ENCODE data around the gene FBXO2. TPM values are rescaled to one million over a fixed set of nuclear protein-coding genes. Genes with fewer than 3 reads are reported as not detected.

Gene FBXO2
- total RNA-seq, 4 donors from 2014 or later, result 0.82 to 3.7 TPM; not detected in 2

DNA sequence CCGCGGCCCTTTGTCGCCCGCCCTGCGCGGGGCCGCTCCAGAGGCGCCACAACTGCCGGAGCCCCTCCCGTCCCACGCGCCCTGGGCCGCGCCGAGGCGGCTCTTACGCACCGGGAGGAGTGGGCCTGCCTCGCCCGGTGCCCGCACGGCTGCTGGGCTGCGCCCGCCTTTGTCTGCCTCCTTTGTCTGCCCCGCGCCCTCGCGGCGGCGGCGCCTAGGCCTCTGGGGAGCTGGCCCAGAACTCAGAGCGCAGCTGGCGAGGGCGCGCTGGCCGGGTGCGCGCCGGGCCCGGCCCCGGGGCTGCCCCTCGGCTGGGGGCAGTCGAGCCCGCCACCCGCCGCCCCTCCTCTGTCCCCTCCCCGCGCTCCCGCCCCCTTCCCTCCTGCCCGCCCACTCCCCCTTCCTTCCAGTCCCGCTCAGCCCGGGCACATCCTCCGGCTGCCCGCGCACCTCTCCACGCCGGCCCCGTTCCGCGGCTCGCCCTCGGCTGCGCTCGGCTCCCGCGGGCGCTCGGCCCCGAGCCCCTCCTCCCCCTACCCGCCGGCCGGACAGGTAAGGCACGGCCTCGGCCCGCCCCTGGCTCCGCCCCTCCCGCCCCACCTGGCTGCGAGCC lies 37.2 kb upstream of the FBXO2 start, which contains the start of gene DRAXIN:
DRAXIN (plus strand) TSS at position 409 of the 613 bp plus-strand sequence. CDS start 14,549 bp downstream, outside the sequence.
- Histone ChIP-seq H3K4me3 (peak within 1 kb of the TSS in 2 of 4 donors; percentile 12 to 39), H3K27me3 (peaks cover 78% of the 10 kb centered on the region), H3K27ac (no peak within 1 kb of the TSS), H3K36me3 (no peaks in the 10 kb centered on the region), H3K4me1 (peaks cover 4 to 21% (median 17%) of the 10 kb centered on the region in 4 donors), H3K9me3 (no peaks in the 10 kb centered on the region)
- intact Hi-C loops (cut with DNase I; ENCODE audit: low total_unique reads) (no loop called here), in situ Hi-C loops (cut with MboI; ENCODE audit: low pct_ligation_motif_present in 1 of 4, low pct_unique_long_range_greater_than_20kb in 1 of 4, low sequenced_read_pairs in 3 of 4) (no loop called here)
- WGBS, 2 donors (ENCODE audit: low coverage in 1 of 2), result 1% methylated on average over 21 of the region's 78 CpGs; no CpG with 5 or more reads in 1 of the 2 donors
- DNase-seq, result no peak
- TF ChIP-seq EP300 (IDR thresholded peaks at IDR 0.05; ENCODE audit: low read depth), result no peak
- no peak for TF ChIP-seq POLR2AphosphoS5 (IDR thresholded peaks at IDR 0.05)
- no peak for TF ChIP-seq POLR2A (IDR thresholded peaks at IDR 0.05)
- TF ChIP-seq, protein P1, sequence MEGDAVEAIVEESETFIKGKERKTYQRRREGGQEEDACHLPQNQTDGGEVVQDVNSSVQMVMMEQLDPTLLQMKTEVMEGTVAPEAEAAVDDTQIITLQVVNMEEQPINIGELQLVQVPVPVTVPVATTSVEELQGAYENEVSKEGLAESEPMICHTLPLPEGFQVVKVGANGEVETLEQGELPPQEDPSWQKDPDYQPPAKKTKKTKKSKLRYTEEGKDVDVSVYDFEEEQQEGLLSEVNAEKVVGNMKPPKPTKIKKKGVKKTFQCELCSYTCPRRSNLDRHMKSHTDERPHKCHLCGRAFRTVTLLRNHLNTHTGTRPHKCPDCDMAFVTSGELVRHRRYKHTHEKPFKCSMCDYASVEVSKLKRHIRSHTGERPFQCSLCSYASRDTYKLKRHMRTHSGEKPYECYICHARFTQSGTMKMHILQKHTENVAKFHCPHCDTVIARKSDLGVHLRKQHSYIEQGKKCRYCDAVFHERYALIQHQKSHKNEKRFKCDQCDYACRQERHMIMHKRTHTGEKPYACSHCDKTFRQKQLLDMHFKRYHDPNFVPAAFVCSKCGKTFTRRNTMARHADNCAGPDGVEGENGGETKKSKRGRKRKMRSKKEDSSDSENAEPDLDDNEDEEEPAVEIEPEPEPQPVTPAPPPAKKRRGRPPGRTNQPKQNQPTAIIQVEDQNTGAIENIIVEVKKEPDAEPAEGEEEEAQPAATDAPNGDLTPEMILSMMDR (IDR thresholded peaks at IDR 0.05), result no peak

DNA sequence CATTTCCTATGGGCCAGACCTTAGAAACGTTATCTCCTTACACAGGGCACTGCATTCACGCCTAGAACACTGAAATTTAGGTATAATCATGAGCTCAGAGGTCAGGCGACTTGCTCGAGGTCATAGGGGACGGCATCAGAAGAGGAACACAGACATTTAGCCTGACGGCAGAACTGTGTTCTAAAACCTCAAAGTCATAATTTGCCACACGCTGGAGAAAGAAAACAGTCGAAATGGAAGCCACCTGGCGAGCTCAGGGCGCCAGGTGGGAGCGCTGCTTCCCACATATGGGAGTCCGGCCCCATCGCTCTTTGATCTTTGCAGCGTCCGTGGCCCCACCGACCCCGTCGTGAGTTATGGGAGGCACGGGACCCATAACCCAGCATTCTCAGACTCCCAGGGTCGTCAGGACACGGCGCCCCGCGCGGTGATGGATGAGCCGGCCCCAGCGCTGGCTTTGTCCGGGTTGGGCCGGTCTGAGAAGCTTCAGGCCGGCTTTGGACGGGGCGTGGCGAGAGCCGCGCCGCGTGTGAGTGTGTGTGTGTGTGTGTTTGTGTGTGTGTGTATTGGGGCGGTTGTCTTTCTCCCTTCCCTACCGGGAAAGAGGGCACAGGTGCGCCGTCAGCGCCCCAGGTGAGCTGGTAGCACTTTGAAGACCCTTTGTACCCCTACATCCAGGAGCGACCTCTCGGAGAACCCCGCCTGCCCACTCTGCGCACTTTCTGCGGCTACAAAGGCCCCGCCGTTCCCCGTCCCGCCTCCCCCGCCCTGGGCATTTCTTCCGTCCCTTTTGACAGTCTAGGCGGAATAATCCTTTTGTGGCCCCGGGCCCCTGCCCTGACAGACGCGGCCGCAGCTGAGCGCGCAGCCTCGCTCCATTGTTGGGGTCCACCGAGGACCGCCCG lies 36.4 kb upstream of the FBXO2 start:
- H3K27me3 ChIP-seq, result peaks cover 85% of the 10 kb centered on the region

DNA sequence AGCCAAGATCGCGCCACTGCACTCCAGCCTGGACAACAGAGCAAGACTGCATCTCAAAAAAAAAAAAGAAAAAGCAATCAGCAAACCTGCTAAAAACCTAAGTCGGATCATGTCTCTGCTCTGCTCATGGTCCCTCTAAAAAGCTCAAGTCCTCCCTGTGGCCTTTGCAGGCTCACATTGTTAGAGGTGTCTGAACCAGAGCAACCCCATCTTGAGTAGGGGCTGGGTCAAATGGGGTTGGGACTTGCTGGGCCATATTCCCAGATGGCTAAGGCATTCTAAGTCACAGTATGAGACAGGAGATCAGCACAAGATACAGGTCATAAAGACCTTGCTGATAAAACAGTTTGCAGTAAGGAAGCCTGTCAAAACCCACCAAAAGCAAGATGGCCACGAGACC lies 34.3 kb upstream of the FBXO2 start:
- H3K27me3 ChIP-seq, result peaks cover 69% of the 10 kb centered on the region
- WGBS, 2 donors (ENCODE audit: low coverage in 1 of 2), result 88 to 89% methylated on average over 3 to 4 of the region's 4 CpGs
- in situ Hi-C loops (cut with MboI; ENCODE audit: low pct_ligation_motif_present in 1 of 4, low pct_unique_long_range_greater_than_20kb in 1 of 4, low sequenced_read_pairs in 3 of 4), result no loop called here
- H3K27ac ChIP-seq, result no peak overlapping the region
- H3K36me3 ChIP-seq, result no peaks in the 10 kb centered on the region
- peaks cover 4 to 21% (median 17%) of the 10 kb centered on the region in 4 donors for H3K4me1 ChIP-seq
- H3K4me3 ChIP-seq, result no peak overlapping the region
- TF ChIP-seq POLR2A (IDR thresholded peaks at IDR 0.05), result no peak
- TF ChIP-seq EP300 (IDR thresholded peaks at IDR 0.05; ENCODE audit: low read depth), result no peak
- no peak for TF ChIP-seq POLR2AphosphoS5 (IDR thresholded peaks at IDR 0.05)
- TF ChIP-seq, protein P1 (IDR thresholded peaks at IDR 0.05), result no peak
- intact Hi-C loops (cut with DNase I; ENCODE audit: low total_unique reads), result no loop called here
- no peak for DNase-seq
- no peaks in the 10 kb centered on the region for H3K9me3 ChIP-seq

More for the DNA sequence above, 36.4 kb upstream of the FBXO2 start:
- DNase-seq, result no peak
- in situ Hi-C loops (cut with MboI; ENCODE audit: low pct_ligation_motif_present in 1 of 4, low pct_unique_long_range_greater_than_20kb in 1 of 4, low sequenced_read_pairs in 3 of 4) (no loop called here), intact Hi-C loops (cut with DNase I; ENCODE audit: low total_unique reads) (no loop called here)
- TF ChIP-seq POLR2A (IDR thresholded peaks at IDR 0.05) (no peak), EP300 (IDR thresholded peaks at IDR 0.05; ENCODE audit: low read depth) (no peak), POLR2AphosphoS5 (IDR thresholded peaks at IDR 0.05) (no peak)
- TF ChIP-seq, protein P1 (IDR thresholded peaks at IDR 0.05), result no peak
- Histone ChIP-seq H3K4me3 (peak overlapping the region in 2 of 4 donors; percentile 12 to 39), H3K36me3 (no peaks in the 10 kb centered on the region), H3K4me1 (peaks cover 4 to 21% (median 17%) of the 10 kb centered on the region in 4 donors), H3K27ac (no peak overlapping the region), H3K9me3 (no peaks in the 10 kb centered on the region)
- 6% methylated on average over 56 of the region's 64 CpGs; no CpG with 5 or more reads in 1 of the 2 donors for WGBS, 2 donors (ENCODE audit: low coverage in 1 of 2)

DNA sequence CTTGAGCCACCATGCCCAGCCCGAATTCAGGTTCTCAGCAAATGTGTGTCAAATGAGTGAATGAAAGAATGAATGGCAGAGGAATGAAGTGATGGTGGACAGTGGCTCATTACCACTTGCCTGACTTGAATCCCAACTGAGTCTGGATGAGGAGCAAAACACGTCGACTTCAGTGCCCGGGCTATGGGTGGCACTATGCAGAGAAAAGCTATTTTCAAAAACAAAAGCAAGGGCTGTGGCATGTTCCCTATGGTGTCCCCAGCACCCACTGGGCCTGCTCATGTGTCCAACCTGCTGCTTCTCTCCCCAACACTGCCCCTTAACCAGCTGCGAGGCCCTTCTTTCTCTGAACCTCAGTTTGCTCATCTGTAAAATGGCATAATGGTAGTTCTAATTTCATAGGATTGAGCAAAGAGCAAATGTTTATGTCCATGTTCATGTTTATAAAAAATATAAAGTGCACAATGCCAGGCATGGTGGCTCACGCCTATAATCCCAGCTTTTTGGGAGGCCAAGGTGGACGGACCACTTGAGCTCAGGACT lies 31.1 kb upstream of the FBXO2 start:
- no peak for DNase-seq
- Histone ChIP-seq H3K4me1 (peaks cover 5 to 10% (median 8%) of the 10 kb centered on the region in 4 donors), H3K9me3 (no peaks in the 10 kb centered on the region), H3K4me3 (no peak overlapping the region), H3K27ac (no peak overlapping the region), H3K36me3 (no peaks in the 10 kb centered on the region), H3K27me3 (peaks cover 50% of the 10 kb centered on the region)
- in situ Hi-C loops (cut with MboI; ENCODE audit: low pct_ligation_motif_present in 1 of 4, low pct_unique_long_range_greater_than_20kb in 1 of 4, low sequenced_read_pairs in 3 of 4) (no loop called here), intact Hi-C loops (cut with DNase I; ENCODE audit: low total_unique reads) (no loop called here)
- 86 to 88% methylated on average over 7 of the region's 7 CpGs for WGBS, 2 donors (ENCODE audit: low coverage in 1 of 2)
- TF ChIP-seq POLR2A (IDR thresholded peaks at IDR 0.05), result no peak
- TF ChIP-seq POLR2AphosphoS5 (IDR thresholded peaks at IDR 0.05), result no peak
- TF ChIP-seq EP300 (IDR thresholded peaks at IDR 0.05; ENCODE audit: low read depth), result no peak
- TF ChIP-seq, protein P1 (IDR thresholded peaks at IDR 0.05), result no peak

Data from transverse colon (tissue), 4 donors.